ENCODE results near the gene NELFCD. TPM values are rescaled to one million over a fixed set of nuclear protein-coding genes. Genes with fewer than 3 reads are reported as not detected.
A peak's percentile ranks its signal among the peaks of the same experiment; 100 is the strongest.

NELFCD gene
- total and polyA plus RNA-seq, 10 of the 15 experiments (the other 5 are each of a cell fraction or from before 2014, with no cell fraction given) = 8.9 to 109 (median 82.9) TPM

- 2% methylated on average over 13 of the region's 13 CpGs for WGBS (ENCODE audit: insufficient coverage, insufficient replicate concordance, low lambda C conversion rate, missing lambda C conversion rate)
- Histone ChIP-seq H3K9me3 (replicated peaks; ENCODE audit: control insufficient read depth, insufficient read depth, low read length) (no peaks in the 10 kb centered on the region), H3K36me3 (ENCODE audit: control insufficient read depth in 2 of 2, insufficient read depth in 2 of 2, low read length in 1 of 2) (peaks cover 6 to 12% of the 10 kb centered on the region in 2 experiments), H2AFZ (ENCODE audit: control insufficient read depth, low read depth, low read length) (peak overlapping the region; percentile 66), H4K20me1 (ENCODE audit: control insufficient read depth, insufficient read depth) (no peaks in the 10 kb centered on the region), H3K4me1 (ENCODE audit: control insufficient read depth, insufficient read depth, low read length) (no peaks in the 10 kb centered on the region; the same call in 1 of the 2 replicates), H3K27me3 (replicated peaks in 1 of 2; ENCODE audit: control insufficient read depth in 2 of 2, insufficient read depth in 2 of 2, low read length in 1 of 2) (no peaks in the 10 kb centered on the region), H3K79me2 (ENCODE audit: control insufficient read depth, insufficient read depth, low read length) (peaks cover 60% of the 10 kb centered on the region), H3K4me3 (peak overlapping the region; percentile 85), H3K4me2 (ENCODE audit: control insufficient read depth, insufficient read depth) (peak overlapping the region; percentile 95), H3K9ac (ENCODE audit: control insufficient read depth, insufficient read depth, low read length) (peak overlapping the region; percentile 78), H3K27ac (ENCODE audit: control insufficient read depth, insufficient read depth) (peak overlapping the region; percentile 90)
- no peak for FAIRE-seq
- in situ Hi-C loops (cut with MboI) (no loop called here), intact Hi-C loops (cut with micrococcal nuclease; ENCODE audit: unreplicated experiment) (loop anchor here (1.0 to 10.0 kb wide), 5 partner anchors 24 to 377 kb away; partner anchors contain the start of genes CTSZ, NELFCD and STX16)
- ChIA-PET RAD21 (ENCODE audit: unreplicated experiment) (interaction anchor here (1.0 to 2.5 kb wide), 12 partner anchors 9 to 381 kb away, joined by 3 to 19 read pairs (median 9); partner anchors contain the start of genes NELFCD and STX16), POLR2A (interaction anchor here (0.8 to 6.0 kb wide), 9 partner anchors 11 to 142 kb away, joined by 3 to 40 read pairs (median 9); partner anchors contain the start of genes NELFCD, PRELID3B and TUBB1), SMC1A (ENCODE audit: uncharacterized antibody, unreplicated experiment) (interaction anchor here (0.6 to 2.0 kb wide), 14 partner anchors 10 to 162 kb away, joined by 3 to 22 read pairs (median 4); no protein-coding TSS in a partner anchor), CTCF (interaction anchor here (0.9 to 1.9 kb wide), 6 partner anchors 11 to 381 kb away, joined by 3 to 5 read pairs (median 3); partner anchors contain the start of genes PRELID3B and STX16)
- ATAC-seq = peak; percentile 29
- DNase-seq (ENCODE audit: low read depth, low spot score) = no peak
- BruUV-seq (replicated peaks) = no TSS peak
- TF ChIP-seq MLLT1 (IDR thresholded peaks at IDR 0.05) = 0 out of 2 replicates have a peak, but pooled peaks have one; percentile 6
- TF ChIP-seq USF1 (IDR thresholded peaks at IDR 0.05; ENCODE audit: borderline replicate concordance, extremely low read length, insufficient read depth, low read depth, low read length) = peak; percentile 50
- no peak for TF ChIP-seq ATF3 (IDR thresholded peaks at IDR 0.05; ENCODE audit: borderline replicate concordance, extremely low read depth, low read depth, low read length)
- TF ChIP-seq JUND (IDR thresholded peaks at IDR 0.05; ENCODE audit: low read depth, low read length) = no peak
- no peak for TF ChIP-seq MEF2A (IDR thresholded peaks at IDR 0.05; ENCODE audit: insufficient read depth, low read depth, low read length)
- TF ChIP-seq SKIL (IDR thresholded peaks at IDR 0.05; ENCODE audit: low read depth, poor library complexity, severe bottlenecking) = no peak
- TF ChIP-seq CBX5 (IDR thresholded peaks at IDR 0.05; ENCODE audit: low read depth) = 0 out of 2 replicates have a peak, but pooled peaks have one; percentile 3
- TF ChIP-seq E4F1 (IDR thresholded peaks at IDR 0.05; ENCODE audit: borderline replicate concordance, partially characterized antibody) = no peak
- TF ChIP-seq IRF5 (IDR thresholded peaks at IDR 0.05; ENCODE audit: borderline replicate concordance) = no peak
- peak; percentile 63; the same call in 1 of the 2 replicates for TF ChIP-seq RUNX3 (IDR thresholded peaks at IDR 0.05; ENCODE audit: low read length)
- TF ChIP-seq TCF3 (IDR thresholded peaks at IDR 0.05; ENCODE audit: borderline replicate concordance, insufficient read depth, low read depth, low read length) = no peak
- no peak for TF ChIP-seq ESRRA (IDR thresholded peaks at IDR 0.05; ENCODE audit: low read length)
These were observed 50.5 kb downstream of the NELFCD start for GRCh38 chr20:59031564-59032022.
